Occipital lobe (tissue), 2 donors: ENCODE measurements around the gene AQP12B. TPM values are rescaled to one million over a fixed set of nuclear protein-coding genes. Genes with fewer than 3 reads are reported as not detected.

Source experiments
- DNase-seq: peaks from one replicate; lab custom pipeline; 2025; lab: John Stamatoyannopoulos, UW
- total RNA-seq: library from RNA; depleted of rRNA; stranded (reverse); fragments of >200 nt; gene quantifications from one replicate; pipeline ENCODE4 v1.2.3, GENCODE V29; 2014

AQP12B gene
- total RNA-seq, 1 donor from 2014 or later = not detected

- DNase-seq = no peak
Measured at GRCh38 chr2:240647503-240648154, 35.1 kb downstream of the AQP12B start.

GRCh38 chr2:240646900-240647502 lies 35.7 kb downstream of the AQP12B start:
- no peak for DNase-seq

GRCh38 chr2:240646176-240646899 lies 36.3 kb downstream of the AQP12B start:
- no peak for DNase-seq

- no peak for DNase-seq
Measured at GRCh38 chr2:240645801-240646175, 36.9 kb downstream of the AQP12B start.

- no peak for DNase-seq
Measured at GRCh38 chr2:240645346-240645745, 37.3 kb downstream of the AQP12B start.

GRCh38 chr2:240644859-240645301 lies 37.8 kb downstream of the AQP12B start:
- no peak for DNase-seq

- DNase-seq = no peak
Measured at GRCh38 chr2:240644171-240644651, 38.5 kb downstream of the AQP12B start.

- no peak for DNase-seq
Measured at GRCh38 chr2:240643811-240644150, 38.9 kb downstream of the AQP12B start.

GRCh38 chr2:240643093-240643810 lies 39.4 kb downstream of the AQP12B start:
- no peak for DNase-seq

- DNase-seq = no peak
Measured at GRCh38 chr2:240642806-240643092, 39.9 kb downstream of the AQP12B start.

- DNase-seq = no peak
Measured at GRCh38 chr2:240642061-240642805, 40.5 kb downstream of the AQP12B start.

GRCh38 chr2:240640939-240641338 lies 41.7 kb downstream of the AQP12B start:
- DNase-seq = no peak

GRCh38 chr2:240639566-240639965 lies 43.1 kb downstream of the AQP12B start:
- no peak for DNase-seq

- no peak for DNase-seq
Measured at GRCh38 chr2:240638512-240639160, 44.0 kb downstream of the AQP12B start.

- DNase-seq = no peak
Measured at GRCh38 chr2:240637901-240638345, 44.8 kb downstream of the AQP12B start.

- DNase-seq = no peak
Measured at GRCh38 chr2:240637116-240637900, 45.4 kb downstream of the AQP12B start.

- no peak for DNase-seq
Measured at GRCh38 chr2:240636563-240637115, 46.0 kb downstream of the AQP12B start.

- no peak for DNase-seq
Measured at GRCh38 chr2:240635998-240636547, 46.6 kb downstream of the AQP12B start.
